ENCODE results near the gene PRDM16.
A peak's percentile ranks its signal among the peaks of the same experiment; 100 is the strongest.
"Not testable (repeated sequence)": the region's sequence is repeated elsewhere in the genome, so short reads cannot be mapped to it uniquely, and the experiment has no call there.

PRDM16 gene

DNA sequence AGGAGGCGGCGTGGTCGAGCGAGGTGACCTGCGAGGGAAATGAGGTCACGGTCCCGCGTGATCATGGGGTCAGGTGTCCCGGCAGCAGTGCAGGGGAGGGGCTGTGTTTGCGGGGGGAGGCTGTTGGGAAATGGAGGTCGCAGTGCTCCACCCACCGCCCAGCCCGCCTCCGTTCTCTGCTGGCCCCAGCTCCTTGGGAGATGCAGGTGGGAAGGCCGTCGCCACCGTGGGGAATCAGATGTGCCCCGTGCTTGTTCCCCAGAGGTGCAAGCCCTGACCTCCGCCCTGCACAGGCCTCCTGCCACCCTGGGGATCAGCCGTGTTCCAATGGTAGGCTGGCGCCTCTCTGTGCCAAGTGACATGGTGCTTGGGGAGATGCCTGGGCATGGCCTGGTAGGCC, 95.7 kb downstream of the PRDM16 start:
- Histone ChIP-seq H2BK5ac (ENCODE audit: low read length) (peak overlapping the region; percentile 12), H3K4me2 (ENCODE audit: insufficient read depth, low read length, poor library complexity, severe bottlenecking) (no peak overlapping the region), H3K4me3 (ENCODE audit: low read length in 2 of 2) (no peak overlapping the region), H3K79me1 (ENCODE audit: low read depth, low read length) (peaks cover 1% of the 10 kb centered on the region), H3K23ac (ENCODE audit: low read depth, low read length, poor library complexity) (peak overlapping the region; percentile 65), H4K8ac (ENCODE audit: low read depth, low read length) (no peak overlapping the region), H4K91ac (ENCODE audit: low read depth, low read length, poor library complexity) (peak overlapping the region; percentile 38), H3K27me3 (ENCODE audit: control insufficient read depth in 3 of 3, insufficient read depth in 3 of 3, low read depth in 1 of 3, low read length in 3 of 3) (peaks cover 0 to 6% (median 0%) of the 10 kb centered on the region in 3 experiments), H3K36me3 (replicated peaks in 1 of 2; ENCODE audit: control insufficient read depth in 2 of 2, insufficient read depth in 2 of 2, low read length in 2 of 2) (no peaks in the 10 kb centered on the region), H2BK15ac (ENCODE audit: low read length) (peak overlapping the region; percentile 58), H3K14ac (ENCODE audit: low read length) (no peak overlapping the region), H3K4ac (ENCODE audit: low read length) (peak overlapping the region; percentile 76), H2BK12ac (ENCODE audit: low read length) (no peak overlapping the region), H2AFZ (ENCODE audit: low read length) (no peak overlapping the region), H2BK120ac (ENCODE audit: low read depth, low read length) (no peak overlapping the region), H3K9me3 (replicated peaks in 1 of 2; ENCODE audit: control insufficient read depth in 2 of 2, insufficient read depth in 1 of 2, low read depth in 1 of 2, low read length in 2 of 2) (no peaks in the 10 kb centered on the region), H3K27ac (replicated peaks; ENCODE audit: low read length) (no peak overlapping the region), H3K18ac (ENCODE audit: low read length) (peak overlapping the region; percentile 85), H3K9ac (ENCODE audit: low read depth, low read length, poor library complexity) (peak overlapping the region; percentile 40), H3K4me1 (ENCODE audit: control insufficient read depth in 2 of 2, insufficient read depth in 1 of 2, low read depth in 1 of 2, low read length in 2 of 2) (peaks cover 0 to 28% of the 10 kb centered on the region in 2 donors), H2AK5ac (ENCODE audit: low read depth, low read length) (peak overlapping the region; percentile 53)
- no CpG with 5 or more reads among the region's 21 CpGs for WGBS, 2 donors (ENCODE audit: extremely low coverage in 2 of 2, insufficient read length in 2 of 2, insufficient replicate concordance in 1 of 2)
- no peak for DNase-seq (ENCODE audit: low spot score)

- H3K23ac ChIP-seq (ENCODE audit: low read depth, low read length, poor library complexity); H3K27ac ChIP-seq (replicated peaks; ENCODE audit: low read length); H2BK5ac ChIP-seq (ENCODE audit: low read length); H2BK120ac ChIP-seq (ENCODE audit: low read depth, low read length); H4K91ac ChIP-seq (ENCODE audit: low read depth, low read length, poor library complexity); H3K79me1 ChIP-seq (ENCODE audit: low read depth, low read length); H3K27me3 ChIP-seq (ENCODE audit: control insufficient read depth in 3 of 3, insufficient read depth in 3 of 3, low read depth in 1 of 3, low read length in 3 of 3); H3K4me3 ChIP-seq (ENCODE audit: low read length in 2 of 2); H2AFZ ChIP-seq (ENCODE audit: low read length); H3K36me3 ChIP-seq (replicated peaks in 1 of 2; ENCODE audit: control insufficient read depth in 2 of 2, insufficient read depth in 2 of 2, low read length in 2 of 2); DNase-seq (ENCODE audit: low spot score); H3K9me3 ChIP-seq (replicated peaks in 1 of 2; ENCODE audit: control insufficient read depth in 2 of 2, insufficient read depth in 1 of 2, low read depth in 1 of 2, low read length in 2 of 2); H3K4me2 ChIP-seq (ENCODE audit: insufficient read depth, low read length, poor library complexity, severe bottlenecking); H3K4ac ChIP-seq (ENCODE audit: low read length); H3K9ac ChIP-seq (ENCODE audit: low read depth, low read length, poor library complexity): not testable (repeated sequence)
- Histone ChIP-seq H2BK12ac (ENCODE audit: low read length) (peak overlapping the region; percentile 53), H2BK15ac (ENCODE audit: low read length) (peak overlapping the region; percentile 21), H3K4me1 (ENCODE audit: control insufficient read depth in 2 of 2, insufficient read depth in 1 of 2, low read depth in 1 of 2, low read length in 2 of 2) (peaks cover 0 to 32% of the 10 kb centered on the region in 2 donors), H3K18ac (ENCODE audit: low read length) (peak overlapping the region; percentile 85), H2AK5ac (ENCODE audit: low read depth, low read length) (peak overlapping the region; percentile 53), H4K8ac (ENCODE audit: low read depth, low read length) (peak overlapping the region; percentile 58), H3K14ac (ENCODE audit: low read length) (peak overlapping the region; percentile 87)
- no CpG with 5 or more reads among the region's 1 CpG for WGBS, 2 donors (ENCODE audit: extremely low coverage in 2 of 2, insufficient read length in 2 of 2, insufficient replicate concordance in 1 of 2)
These were observed 96.2 kb downstream of the PRDM16 start for GRCh38 chr1:3165189-3165588.

DNA sequence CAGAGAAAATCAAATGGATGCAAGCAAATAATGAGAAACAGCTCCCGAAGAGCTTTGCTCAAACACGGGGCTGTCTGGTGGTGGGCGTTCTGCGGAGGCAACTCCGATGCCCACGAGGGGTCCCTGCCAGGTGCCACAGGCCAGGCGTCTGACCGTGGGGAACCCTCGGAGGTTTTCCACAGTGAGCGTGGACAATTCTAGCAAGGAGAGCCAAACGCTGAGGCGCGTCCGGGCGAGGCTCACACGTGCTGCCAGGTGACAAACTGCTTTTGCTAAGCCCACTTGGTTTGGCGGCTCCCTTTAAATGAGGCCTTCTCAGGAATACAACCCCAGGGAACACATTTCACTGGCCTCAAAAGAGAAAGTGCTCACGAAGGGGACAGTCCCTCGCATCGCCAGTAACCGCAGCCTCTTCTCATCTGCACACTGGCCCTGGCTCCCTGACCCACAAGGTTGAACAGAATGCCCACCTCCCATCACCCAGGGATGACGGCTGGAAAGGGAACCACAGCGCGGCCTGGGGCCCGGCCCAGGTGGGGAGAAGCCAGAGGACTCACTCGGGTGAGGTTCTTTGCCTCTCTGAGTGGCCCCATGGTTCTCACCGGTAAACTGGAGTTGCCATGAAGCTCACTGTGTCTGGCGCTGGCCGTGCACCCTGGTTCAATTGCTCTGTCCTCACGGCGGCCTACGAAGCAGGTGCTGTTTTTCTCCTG, 97.4 kb downstream of the PRDM16 start:
- Histone ChIP-seq H3K4ac (ENCODE audit: low read length) (peak overlapping the region; percentile 53), H3K27me3 (ENCODE audit: control insufficient read depth in 3 of 3, insufficient read depth in 3 of 3, low read depth in 1 of 3, low read length in 3 of 3) (peaks cover 0 to 13% (median 0%) of the 10 kb centered on the region in 3 experiments), H3K4me1 (ENCODE audit: control insufficient read depth in 2 of 2, insufficient read depth in 1 of 2, low read depth in 1 of 2, low read length in 2 of 2) (peaks cover 5 to 43% of the 10 kb centered on the region in 2 donors), H3K14ac (ENCODE audit: low read length) (peak overlapping the region; percentile 31), H3K23ac (ENCODE audit: low read depth, low read length, poor library complexity) (no peak overlapping the region), H3K4me2 (ENCODE audit: insufficient read depth, low read length, poor library complexity, severe bottlenecking) (no peak overlapping the region), H3K27ac (replicated peaks; ENCODE audit: low read length) (peak overlapping the region; percentile 48), H3K9me3 (replicated peaks in 1 of 2; ENCODE audit: control insufficient read depth in 2 of 2, insufficient read depth in 1 of 2, low read depth in 1 of 2, low read length in 2 of 2) (no peaks in the 10 kb centered on the region), H2BK15ac (ENCODE audit: low read length) (peak overlapping the region; percentile 99), H3K18ac (ENCODE audit: low read length) (peak overlapping the region; percentile 77), H4K91ac (ENCODE audit: low read depth, low read length, poor library complexity) (peak overlapping the region; percentile 86), H2BK12ac (ENCODE audit: low read length) (peak overlapping the region; percentile 88), H3K79me1 (ENCODE audit: low read depth, low read length) (peaks cover 3% of the 10 kb centered on the region), H3K4me3 (ENCODE audit: low read length in 2 of 2) (no peak overlapping the region), H2BK120ac (ENCODE audit: low read depth, low read length) (peak overlapping the region; percentile 87), H4K8ac (ENCODE audit: low read depth, low read length) (no peak overlapping the region), H2AK5ac (ENCODE audit: low read depth, low read length) (peak overlapping the region; percentile 40), H2BK5ac (ENCODE audit: low read length) (peak overlapping the region; percentile 27), H2AFZ (ENCODE audit: low read length) (no peak overlapping the region), H3K9ac (ENCODE audit: low read depth, low read length, poor library complexity) (peak overlapping the region; percentile 64), H3K36me3 (replicated peaks in 1 of 2; ENCODE audit: control insufficient read depth in 2 of 2, insufficient read depth in 2 of 2, low read length in 2 of 2) (no peaks in the 10 kb centered on the region)
- no peak for DNase-seq (ENCODE audit: low spot score)
- no CpG with 5 or more reads among the region's 32 CpGs for WGBS, 2 donors (ENCODE audit: extremely low coverage in 2 of 2, insufficient read length in 2 of 2, insufficient replicate concordance in 1 of 2)

DNA sequence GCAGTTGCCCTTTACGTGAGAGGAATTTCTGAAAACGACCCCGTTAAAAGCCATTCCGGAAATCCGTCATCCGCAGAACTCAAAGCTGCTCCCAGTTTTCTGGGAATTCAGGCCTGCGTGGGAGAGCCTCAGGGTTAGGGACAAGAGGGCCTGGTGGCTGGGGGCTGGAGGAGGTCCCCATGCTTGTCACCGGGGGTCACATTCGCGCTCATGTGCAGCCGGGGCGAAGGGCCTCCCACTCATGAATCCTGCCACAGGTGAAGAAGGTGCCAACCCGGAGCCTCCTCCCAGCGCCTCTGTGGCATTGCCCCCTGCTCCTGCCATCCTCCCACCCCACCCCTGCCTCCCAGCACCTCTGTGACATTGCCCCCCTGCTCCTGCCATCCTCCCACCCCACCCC, 98.3 kb downstream of the PRDM16 start:
- Histone ChIP-seq H3K27me3 (ENCODE audit: control insufficient read depth in 3 of 3, insufficient read depth in 3 of 3, low read depth in 1 of 3, low read length in 3 of 3) (peaks cover 0 to 21% (median 0%) of the 10 kb centered on the region in 3 experiments), H3K18ac (ENCODE audit: low read length) (peak overlapping the region; percentile 77), H2AFZ (ENCODE audit: low read length) (no peak overlapping the region), H4K8ac (ENCODE audit: low read depth, low read length) (no peak overlapping the region), H3K14ac (ENCODE audit: low read length) (no peak overlapping the region), H3K4me3 (ENCODE audit: low read length in 2 of 2) (no peak overlapping the region), H3K4me1 (ENCODE audit: control insufficient read depth in 2 of 2, insufficient read depth in 1 of 2, low read depth in 1 of 2, low read length in 2 of 2) (peaks cover 5 to 41% of the 10 kb centered on the region in 2 donors), H3K4ac (ENCODE audit: low read length) (peak overlapping the region; percentile 97), H2BK120ac (ENCODE audit: low read depth, low read length) (no peak overlapping the region), H2BK5ac (ENCODE audit: low read length) (peak overlapping the region; percentile 27), H4K91ac (ENCODE audit: low read depth, low read length, poor library complexity) (no peak overlapping the region), H3K27ac (replicated peaks; ENCODE audit: low read length) (peak overlapping the region; percentile 25), H2BK15ac (ENCODE audit: low read length) (no peak overlapping the region), H3K36me3 (replicated peaks in 1 of 2; ENCODE audit: control insufficient read depth in 2 of 2, insufficient read depth in 2 of 2, low read length in 2 of 2) (no peaks in the 10 kb centered on the region), H3K23ac (ENCODE audit: low read depth, low read length, poor library complexity) (no peak overlapping the region), H3K79me1 (ENCODE audit: low read depth, low read length) (peaks cover 6% of the 10 kb centered on the region), H3K4me2 (ENCODE audit: insufficient read depth, low read length, poor library complexity, severe bottlenecking) (no peak overlapping the region), H2BK12ac (ENCODE audit: low read length) (no peak overlapping the region), H2AK5ac (ENCODE audit: low read depth, low read length) (peak overlapping the region; percentile 81), H3K9me3 (replicated peaks in 1 of 2; ENCODE audit: control insufficient read depth in 2 of 2, insufficient read depth in 1 of 2, low read depth in 1 of 2, low read length in 2 of 2) (no peaks in the 10 kb centered on the region), H3K9ac (ENCODE audit: low read depth, low read length, poor library complexity) (no peak overlapping the region)
- DNase-seq (ENCODE audit: low spot score): no peak
- WGBS, 2 donors (ENCODE audit: extremely low coverage in 2 of 2, insufficient read length in 2 of 2, insufficient replicate concordance in 1 of 2): no CpG with 5 or more reads among the region's 14 CpGs

All from neuronal stem cell (in vitro differentiated cells).